ENCODE data around the gene ANXA4.

The ANXA4 gene

DNA sequence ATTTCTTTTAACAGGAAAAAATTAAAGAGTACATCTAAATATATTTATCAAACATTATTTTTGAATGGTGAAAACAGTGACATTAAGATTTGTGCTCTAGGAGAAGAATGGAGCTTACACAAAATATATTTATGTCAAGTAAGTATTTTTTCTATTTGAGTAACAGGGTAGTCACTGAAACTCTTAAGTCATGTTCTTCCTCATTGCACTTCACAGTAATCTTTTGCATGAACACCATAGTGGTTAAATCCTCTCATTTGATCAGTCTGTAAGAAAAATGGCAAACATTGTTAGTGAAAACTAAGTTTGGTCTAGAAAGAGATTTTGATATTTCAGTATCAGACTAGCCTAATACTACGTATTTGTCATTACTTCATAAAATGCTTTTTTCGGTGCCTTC, 95.6 kb downstream of the ANXA4 start:
- no peak for DNase-seq
- TF ChIP-seq, protein P1, sequence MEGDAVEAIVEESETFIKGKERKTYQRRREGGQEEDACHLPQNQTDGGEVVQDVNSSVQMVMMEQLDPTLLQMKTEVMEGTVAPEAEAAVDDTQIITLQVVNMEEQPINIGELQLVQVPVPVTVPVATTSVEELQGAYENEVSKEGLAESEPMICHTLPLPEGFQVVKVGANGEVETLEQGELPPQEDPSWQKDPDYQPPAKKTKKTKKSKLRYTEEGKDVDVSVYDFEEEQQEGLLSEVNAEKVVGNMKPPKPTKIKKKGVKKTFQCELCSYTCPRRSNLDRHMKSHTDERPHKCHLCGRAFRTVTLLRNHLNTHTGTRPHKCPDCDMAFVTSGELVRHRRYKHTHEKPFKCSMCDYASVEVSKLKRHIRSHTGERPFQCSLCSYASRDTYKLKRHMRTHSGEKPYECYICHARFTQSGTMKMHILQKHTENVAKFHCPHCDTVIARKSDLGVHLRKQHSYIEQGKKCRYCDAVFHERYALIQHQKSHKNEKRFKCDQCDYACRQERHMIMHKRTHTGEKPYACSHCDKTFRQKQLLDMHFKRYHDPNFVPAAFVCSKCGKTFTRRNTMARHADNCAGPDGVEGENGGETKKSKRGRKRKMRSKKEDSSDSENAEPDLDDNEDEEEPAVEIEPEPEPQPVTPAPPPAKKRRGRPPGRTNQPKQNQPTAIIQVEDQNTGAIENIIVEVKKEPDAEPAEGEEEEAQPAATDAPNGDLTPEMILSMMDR (IDR thresholded peaks at IDR 0.05; ENCODE audit: low read depth, low read length, missing control alignments): no peak
- no peak overlapping the region for H3K4me3 ChIP-seq (ENCODE audit: low read depth, low read length)
- H3K27me3 ChIP-seq (replicated peaks): no peaks in the 10 kb centered on the region
- in situ Hi-C loops (cut with HindIII; ENCODE audit: low pct_ligation_motif_present, low sequenced_read_pairs): no loop called here
- H3K36me3 ChIP-seq (replicated peaks): no peaks in the 10 kb centered on the region
- no peak overlapping the region for H3K27ac ChIP-seq

DNA sequence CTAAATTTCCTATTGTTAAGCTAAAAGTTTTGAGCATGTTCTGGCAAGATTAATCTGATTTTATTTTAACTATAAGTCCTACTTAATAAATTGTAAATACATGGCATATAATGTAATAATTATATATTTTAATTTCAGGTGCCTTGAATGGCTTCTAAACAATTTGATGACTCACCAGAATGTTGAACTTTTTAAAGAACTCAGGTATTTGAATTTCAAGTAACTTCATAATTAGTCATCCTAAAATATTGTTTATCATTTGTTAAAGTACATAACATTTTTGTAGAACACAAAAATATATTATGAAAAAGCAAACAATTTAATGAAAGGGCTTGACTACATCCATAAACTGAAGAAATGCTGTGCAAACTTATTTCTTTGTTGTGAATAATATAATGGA, 102.1 kb downstream of the ANXA4 start:
- no peak for DNase-seq
- no peaks in the 10 kb centered on the region for H3K27me3 ChIP-seq (replicated peaks)
- peaks cover 3% of the 10 kb centered on the region for H3K36me3 ChIP-seq (replicated peaks)
- H3K27ac ChIP-seq: no peak overlapping the region
- in situ Hi-C loops (cut with HindIII; ENCODE audit: low pct_ligation_motif_present, low sequenced_read_pairs): no loop called here
- no peak overlapping the region for H3K4me3 ChIP-seq (ENCODE audit: low read depth, low read length)
- TF ChIP-seq, protein P1 (IDR thresholded peaks at IDR 0.05; ENCODE audit: low read depth, low read length, missing control alignments): no peak

DNA sequence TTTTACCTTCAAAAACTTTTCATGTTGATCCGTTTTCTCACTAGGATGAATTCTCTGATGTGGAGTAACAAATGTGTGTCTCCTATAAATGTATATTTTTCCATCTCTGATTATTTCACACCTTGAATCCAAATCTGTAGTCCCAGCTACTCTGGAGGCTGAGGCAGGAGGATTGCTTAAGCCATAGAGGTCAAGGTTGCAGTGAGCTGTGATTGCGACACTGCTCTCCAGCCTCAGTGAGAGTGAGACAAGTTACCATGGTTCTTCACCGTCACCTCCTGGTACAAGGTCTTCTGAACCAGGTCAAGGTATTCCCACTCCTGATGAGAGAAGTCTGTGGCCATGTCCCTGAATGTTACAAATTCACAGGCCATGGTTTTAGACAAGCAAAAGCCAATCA, 102.6 kb downstream of the ANXA4 start:
- no peak overlapping the region for H3K4me3 ChIP-seq (ENCODE audit: low read depth, low read length)
- peaks cover 3% of the 10 kb centered on the region for H3K36me3 ChIP-seq (replicated peaks)
- TF ChIP-seq, protein P1 (IDR thresholded peaks at IDR 0.05; ENCODE audit: low read depth, low read length, missing control alignments): no peak
- H3K27me3 ChIP-seq (replicated peaks): no peaks in the 10 kb centered on the region
- H3K27ac ChIP-seq: no peak overlapping the region
- in situ Hi-C loops (cut with HindIII; ENCODE audit: low pct_ligation_motif_present, low sequenced_read_pairs): no loop called here
- no peak for DNase-seq

DNA sequence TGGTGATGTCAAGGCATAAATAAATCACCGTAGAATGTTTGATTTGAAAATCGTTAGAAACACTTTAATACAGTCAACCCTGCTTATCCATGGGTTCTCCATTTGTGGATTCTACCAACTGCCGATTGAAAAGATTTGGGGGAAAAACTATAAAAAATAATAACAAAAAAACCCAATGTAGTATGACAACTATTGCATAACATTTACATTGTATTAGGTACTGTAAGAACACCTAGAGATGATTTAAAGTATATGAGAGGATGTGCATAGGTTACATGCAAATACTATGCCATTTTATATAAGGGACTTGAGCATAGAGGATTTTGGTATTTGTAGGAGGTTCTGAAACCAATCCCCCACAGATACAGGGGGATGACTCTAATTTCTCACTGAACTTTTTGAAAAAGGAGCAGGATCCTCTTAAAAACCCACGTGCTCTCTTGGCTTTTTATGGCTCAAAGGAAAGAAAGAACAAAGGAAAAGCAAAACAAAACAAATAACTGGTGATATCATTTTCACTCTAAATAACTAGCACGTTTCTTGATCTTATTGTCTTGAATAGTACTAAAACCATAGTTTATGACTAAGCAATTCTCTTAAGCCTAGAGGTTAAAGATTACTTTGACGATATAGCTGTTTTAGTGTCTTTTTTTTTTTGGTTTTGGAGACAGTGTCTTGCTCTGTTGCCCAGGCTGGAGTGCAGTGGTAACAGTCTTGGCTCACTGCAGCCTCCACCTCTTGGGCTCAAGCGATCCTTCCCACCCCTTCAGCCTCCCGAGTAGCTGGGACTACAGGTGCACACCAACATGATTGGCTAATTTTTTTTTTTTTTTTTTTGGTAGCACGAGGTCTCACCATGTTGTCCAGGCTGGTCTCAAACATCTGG, 104.5 kb downstream of the ANXA4 start:
- Histone ChIP-seq H3K4me3 (ENCODE audit: low read depth, low read length) (no peak overlapping the region), H3K27me3 (replicated peaks) (no peaks in the 10 kb centered on the region), H3K27ac (no peak overlapping the region), H3K36me3 (replicated peaks) (peaks cover 3% of the 10 kb centered on the region)
- in situ Hi-C loops (cut with HindIII; ENCODE audit: low pct_ligation_motif_present, low sequenced_read_pairs): no loop called here
- no peak for DNase-seq
- TF ChIP-seq, protein P1 (IDR thresholded peaks at IDR 0.05; ENCODE audit: low read depth, low read length, missing control alignments): no peak

DNA sequence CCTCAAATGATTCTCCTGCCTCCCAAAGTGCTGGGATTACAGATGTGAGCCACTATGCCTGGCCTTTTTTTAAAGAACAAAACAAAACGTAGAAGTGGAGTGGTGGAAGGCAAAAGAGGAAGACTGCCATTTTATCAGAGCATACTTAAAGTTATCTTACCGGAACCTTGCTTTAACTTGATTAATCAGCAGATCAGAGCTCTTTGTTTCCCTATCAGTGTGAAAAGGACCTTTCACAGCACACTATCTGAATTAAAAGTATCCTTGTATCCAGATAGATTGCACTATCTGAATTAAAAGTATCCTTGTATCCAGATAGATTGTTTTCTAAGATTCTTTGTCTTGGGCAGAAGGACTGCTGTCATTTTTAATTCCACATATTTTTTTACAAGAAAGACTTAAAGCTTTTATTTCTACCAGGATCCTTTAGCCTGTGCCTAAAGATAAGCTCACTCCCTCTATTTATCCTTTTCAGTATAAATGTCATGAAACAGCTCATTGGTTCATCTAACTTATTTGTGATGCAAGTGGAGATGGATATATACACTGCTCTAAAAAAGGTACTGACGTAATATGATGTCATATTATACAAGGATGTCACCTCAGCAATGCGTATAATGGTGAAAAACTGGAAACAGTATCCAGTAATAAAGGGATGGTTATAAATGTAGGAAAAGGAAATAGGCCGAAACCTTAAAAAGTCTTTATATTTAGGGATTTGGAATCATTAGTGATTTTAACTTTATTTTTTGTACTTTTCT, 105.3 kb downstream of the ANXA4 start:
- H3K36me3 ChIP-seq (replicated peaks): peaks cover 3% of the 10 kb centered on the region
- TF ChIP-seq, protein P1 (IDR thresholded peaks at IDR 0.05; ENCODE audit: low read depth, low read length, missing control alignments): no peak
- H3K4me3 ChIP-seq (ENCODE audit: low read depth, low read length): no peak overlapping the region
- no peak overlapping the region for H3K27ac ChIP-seq
- in situ Hi-C loops (cut with HindIII; ENCODE audit: low pct_ligation_motif_present, low sequenced_read_pairs): no loop called here
- no peaks in the 10 kb centered on the region for H3K27me3 ChIP-seq (replicated peaks)
- no peak for DNase-seq

Measured in brain microvascular endothelial cell (primary cell).